Chondrocyte (in vitro differentiated cells): Measurements from ENCODE around the gene DCAKD. TPM values are rescaled to one million over a fixed set of nuclear protein-coding genes. Genes with fewer than 3 reads are reported as not detected.
A peak's percentile ranks its signal among the peaks of the same experiment; 100 is the strongest.

Source experiments
- DNase-seq: peaks from one replicate; pipeline ENCODE4 v3.0.0; 2021; ENCODE audit warnings: mixed read lengths, low spot score
- H3K27ac Mint-ChIP-seq: one replicate; pipeline ENCODE4 v1.8.0; 2021; ENCODE audit warnings: mild to moderate bottlenecking, moderate library complexity, mixed read lengths; ENCODE audit not compliant: unreplicated experiment
- H3K27me3 Mint-ChIP-seq: 2 replicates; pipeline ENCODE4 v1.8.0; 2021; ENCODE audit warnings: low read depth, mixed read lengths
- H3K36me3 Mint-ChIP-seq: 2 replicates; pipeline ENCODE4 v1.8.0; 2021; ENCODE audit warnings: low read depth, mixed read lengths
- H3K4me1 Mint-ChIP-seq: 2 replicates; pipeline ENCODE4 v1.8.0; 2021; ENCODE audit warnings: low read depth, mild to moderate bottlenecking, mixed read lengths
- H3K4me3 Mint-ChIP-seq: one replicate; pipeline ENCODE4 v1.8.0; 2021; ENCODE audit warnings: mild to moderate bottlenecking, moderate library complexity, mixed read lengths; ENCODE audit not compliant: unreplicated experiment
- H3K9me3 Mint-ChIP-seq: 2 replicates; pipeline ENCODE4 v1.8.0; 2021; ENCODE audit warnings: low read depth, mixed read lengths
- CTCF ChIP-seq: fragments of 200-600 bp; sonication (generic); IDR thresholded peaks from 2 replicates; pipeline ENCODE4 v1.5.0; 2021; ENCODE audit warnings: antibody characterized with exemption, mild to moderate bottlenecking, moderate library complexity
- total RNA-seq: library from RNA; stranded (reverse); gene quantifications from 3 replicates; pipeline ENCODE4 v1.2.1, GENCODE V29; 2021

Gene DCAKD
- total RNA-seq, 1 donor from 2014 or later = 33.9 TPM

GRCh38 chr17:45081047-45081703 lies 29.7 kb upstream of the DCAKD start:
- Mint-ChIP-seq H3K9me3 (no peaks in the 10 kb centered on the region), H3K36me3 (peaks cover 10% of the 10 kb centered on the region), H3K27ac (no peak overlapping the region), H3K4me3 (no peak overlapping the region), H3K4me1 (peaks cover 14% of the 10 kb centered on the region), H3K27me3 (no peaks in the 10 kb centered on the region)
- TF ChIP-seq CTCF = no peak
- no peak for DNase-seq

- Mint-ChIP-seq H3K36me3 (peaks cover 15% of the 10 kb centered on the region), H3K4me1 (peaks cover 30% of the 10 kb centered on the region), H3K27ac (peak overlapping the region; percentile 10), H3K27me3 (no peaks in the 10 kb centered on the region), H3K4me3 (no peak overlapping the region), H3K9me3 (no peaks in the 10 kb centered on the region)
- no peak for TF ChIP-seq CTCF
- DNase-seq = no peak
Measured at GRCh38 chr17:45077643-45078042, 26.2 kb upstream of the DCAKD start.

GRCh38 chr17:45073414-45074070 lies 22.1 kb upstream of the DCAKD start:
- Mint-ChIP-seq H3K36me3 (peaks cover 9% of the 10 kb centered on the region), H3K27ac (peak overlapping the region; percentile 97), H3K4me3 (no peak overlapping the region), H3K27me3 (no peaks in the 10 kb centered on the region), H3K9me3 (no peaks in the 10 kb centered on the region), H3K4me1 (peaks cover 22% of the 10 kb centered on the region)
- no peak for TF ChIP-seq CTCF
- DNase-seq = no peak

DNA sequence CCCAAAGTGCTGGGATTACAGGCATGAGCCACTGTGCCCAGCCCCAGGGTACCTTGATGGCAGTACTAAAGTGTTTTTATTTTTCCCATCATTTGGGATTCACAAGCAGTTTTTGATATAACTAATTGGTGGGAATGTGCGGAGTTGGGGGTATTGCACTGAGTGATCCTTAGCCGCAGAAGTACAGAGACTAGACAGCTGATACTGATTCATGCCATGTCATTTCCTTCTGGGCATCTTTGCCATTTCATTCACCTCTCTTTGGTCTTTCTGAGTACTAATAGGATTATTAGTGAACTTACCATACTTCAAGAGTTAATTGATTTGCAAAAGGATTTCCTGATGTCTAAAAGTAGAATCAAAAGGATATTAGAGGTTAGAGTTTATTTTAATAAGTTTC lies 19.4 kb upstream of the DCAKD start:
- Mint-ChIP-seq H3K9me3 (no peaks in the 10 kb centered on the region), H3K4me3 (no peak overlapping the region), H3K4me1 (peaks cover 22% of the 10 kb centered on the region), H3K27ac (peak overlapping the region; percentile 61), H3K27me3 (no peaks in the 10 kb centered on the region), H3K36me3 (peaks cover 11% of the 10 kb centered on the region)
- no peak for TF ChIP-seq CTCF
- no peak for DNase-seq

GRCh38 chr17:45070001-45070400 lies 18.6 kb upstream of the DCAKD start:
- H3K27me3 Mint-ChIP-seq = no peaks in the 10 kb centered on the region
- no peak overlapping the region for H3K27ac Mint-ChIP-seq
- H3K4me1 Mint-ChIP-seq = peaks cover 25% of the 10 kb centered on the region
- TF ChIP-seq CTCF = no peak
- no peaks in the 10 kb centered on the region for H3K9me3 Mint-ChIP-seq
- no peak overlapping the region for H3K4me3 Mint-ChIP-seq
- DNase-seq = no peak
- H3K36me3 Mint-ChIP-seq = peaks cover 11% of the 10 kb centered on the region
